HG03558 (cell line): ENCODE data around the gene RBM12.

Source experiments
- ATAC-seq: cut with Tn5 transposase; IDR thresholded peaks from one replicate; pipeline ENCODE4 v1.9.1; 2021; ENCODE audit warnings: moderate number of reproducible peaks; ENCODE audit not compliant: unreplicated experiment; ENCODE audit errors: extremely low read depth

Gene RBM12

DNA sequence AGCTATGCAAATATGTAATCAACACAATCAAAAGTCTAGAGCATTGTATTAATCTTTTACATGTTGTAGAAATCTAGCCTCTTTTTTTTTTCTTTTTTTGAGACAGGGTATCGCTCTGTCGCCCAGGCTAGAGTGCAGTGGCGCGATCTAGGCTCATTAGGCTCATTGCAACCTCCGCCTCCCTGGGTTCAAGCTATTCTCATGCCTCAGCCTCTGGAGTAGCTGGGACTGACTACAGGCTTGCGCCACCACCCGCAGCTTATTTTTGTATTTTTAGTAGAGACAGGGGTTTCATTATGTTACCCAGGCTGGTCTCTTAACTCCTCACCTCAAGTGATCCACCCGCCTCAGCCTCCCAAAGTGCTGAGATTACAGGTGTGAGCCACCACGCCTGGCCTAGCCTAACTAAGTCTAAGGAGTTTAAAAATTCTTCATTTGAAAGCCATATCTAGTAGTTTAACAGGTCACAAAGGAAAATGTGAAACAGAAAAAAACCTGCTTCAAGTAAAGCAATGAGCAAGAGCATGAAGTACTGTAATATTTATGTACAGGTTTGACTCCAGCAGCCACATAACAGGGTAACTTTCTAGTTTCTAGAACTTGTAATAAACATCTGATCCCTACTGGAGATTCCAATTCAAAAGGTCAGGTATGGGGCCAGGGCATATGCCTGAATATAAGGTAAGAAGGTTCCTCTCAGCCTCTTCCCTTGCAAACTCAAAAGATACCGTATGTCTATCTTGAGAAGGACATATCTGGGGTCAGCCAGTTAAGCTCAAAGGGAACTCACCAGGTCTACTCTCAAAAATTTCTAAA is 4.4 kb downstream of the RBM12 start:
- ATAC-seq = no peak

DNA sequence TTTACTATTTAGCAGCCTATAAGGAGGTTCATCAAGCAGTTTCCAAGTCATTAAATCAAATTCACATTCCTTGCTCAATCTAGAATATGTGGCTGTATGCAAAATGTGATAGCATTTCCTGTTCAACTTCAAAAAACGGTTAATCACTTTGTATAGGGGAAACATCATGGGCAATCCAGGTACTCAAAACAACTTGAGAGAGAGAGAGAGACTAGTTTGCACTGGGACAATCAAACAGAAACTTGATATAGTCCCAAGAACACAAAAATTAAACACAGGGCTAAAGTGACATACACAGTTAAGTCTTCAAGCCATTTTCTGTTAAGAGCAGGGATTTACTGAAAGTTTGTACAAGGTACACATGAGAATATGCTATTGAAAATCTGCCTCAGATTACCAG is 7.4 kb downstream of the RBM12 start:
- no peak for ATAC-seq

DNA sequence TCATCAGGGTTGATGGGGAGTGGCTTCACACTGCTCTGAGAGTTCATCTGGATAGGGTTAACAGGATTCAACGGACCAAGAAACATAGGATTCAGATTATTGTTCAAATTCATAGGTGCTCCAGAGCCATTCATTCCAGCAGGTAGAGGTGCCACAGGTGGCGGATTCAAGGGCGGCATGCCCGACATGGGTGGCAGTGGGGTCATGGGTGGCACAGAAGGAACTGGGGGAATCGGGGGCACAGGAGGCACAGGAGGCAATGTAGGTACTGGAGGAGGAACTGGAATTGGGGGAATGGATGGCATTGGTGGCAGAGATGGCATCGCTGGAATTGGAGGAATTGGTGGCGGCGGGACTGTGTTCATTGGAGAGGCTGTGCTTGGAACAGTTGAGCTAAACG is 10.3 kb downstream of the RBM12 start:
- no peak for ATAC-seq

DNA sequence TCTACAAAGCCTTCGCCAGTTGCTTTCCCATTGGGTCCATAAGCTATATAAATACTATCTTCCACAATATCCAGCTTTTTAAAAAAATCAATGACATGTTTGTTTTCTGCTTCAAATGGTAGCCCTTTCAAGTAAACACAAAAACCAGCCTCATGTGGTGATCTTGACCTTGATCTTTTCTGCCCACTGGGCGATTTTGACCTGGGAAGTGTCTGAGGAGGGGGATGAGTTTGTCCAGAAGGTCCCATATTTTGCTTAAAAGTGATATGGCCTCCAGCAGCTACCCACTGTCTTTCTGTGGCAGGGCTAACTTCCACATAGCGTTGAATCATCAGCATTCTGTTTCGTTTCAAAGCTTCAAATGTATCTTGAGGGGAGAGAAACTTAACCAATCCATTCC is 10.8 kb downstream of the RBM12 start:
- ATAC-seq = no peak

DNA sequence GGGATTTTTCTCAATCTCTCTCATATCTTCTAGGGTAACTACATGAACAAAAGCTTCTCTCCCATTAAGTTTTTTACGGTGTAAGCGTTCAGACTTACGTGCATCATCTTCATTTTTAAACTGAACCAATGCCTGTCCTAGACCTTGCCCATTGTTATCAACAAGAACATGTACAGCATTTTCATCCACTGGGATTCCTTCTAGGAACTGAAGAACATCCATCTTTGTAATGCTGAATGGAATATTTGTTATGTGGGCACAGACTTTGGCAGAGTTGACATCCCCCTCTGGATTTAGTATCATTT is 11.3 kb downstream of the RBM12 start:
- ATAC-seq = no peak

DNA sequence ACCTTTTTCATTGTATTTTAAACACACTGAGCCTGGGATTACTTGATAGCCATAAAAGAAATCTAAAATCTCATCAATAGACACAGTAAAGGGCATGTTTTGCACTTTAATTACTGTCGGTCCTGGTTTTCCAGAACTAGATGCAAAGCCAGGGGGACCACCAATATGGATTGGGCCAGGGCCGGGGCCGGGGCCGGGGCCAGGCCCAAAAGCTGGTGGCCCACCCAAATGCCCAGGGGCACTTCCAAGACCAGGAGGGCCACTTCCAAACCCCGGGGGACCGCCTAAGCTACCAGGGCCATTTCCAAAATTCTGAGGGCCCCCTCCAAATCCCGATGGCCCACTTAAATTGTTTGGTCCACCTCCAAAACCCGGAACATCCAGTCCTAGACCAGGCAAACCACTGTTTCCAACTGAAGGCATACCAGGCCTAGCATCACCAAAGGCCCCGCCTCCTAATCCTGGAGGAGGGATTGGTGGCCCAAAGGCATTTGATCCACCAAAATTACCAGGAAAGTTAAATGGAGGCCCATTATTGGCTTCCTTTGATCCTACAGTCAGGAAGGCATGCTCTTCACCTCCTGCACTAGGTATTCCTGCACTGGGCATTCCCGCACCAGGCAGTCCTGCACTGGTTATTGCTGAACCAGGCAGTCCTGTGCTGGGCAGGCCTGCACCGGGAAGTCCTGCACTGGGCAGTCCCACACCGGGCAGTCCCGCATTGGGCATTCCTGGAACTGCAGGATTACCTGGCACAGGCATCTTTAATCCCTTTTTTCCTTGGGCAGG is 11.9 kb downstream of the RBM12 start:
- no peak for ATAC-seq

DNA sequence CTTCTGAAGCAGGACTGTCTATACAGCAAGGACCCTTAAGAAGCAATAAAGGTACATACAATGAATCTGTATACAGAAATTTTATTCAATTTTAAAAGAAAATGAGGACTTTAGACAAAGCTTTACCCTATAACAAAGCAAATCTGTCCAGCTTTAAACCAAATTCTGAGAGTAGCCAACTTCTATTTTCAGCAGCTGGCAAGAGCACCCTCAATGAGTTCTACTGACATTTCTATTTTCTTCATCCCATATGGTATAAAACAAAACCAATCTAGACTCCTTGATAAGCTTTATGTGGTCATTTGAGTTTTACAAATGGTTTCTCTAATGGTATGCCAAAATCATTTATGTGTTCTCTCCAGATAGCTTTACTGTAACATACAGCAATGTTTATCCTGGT is 12.7 kb downstream of the RBM12 start:
- no peak for ATAC-seq

DNA sequence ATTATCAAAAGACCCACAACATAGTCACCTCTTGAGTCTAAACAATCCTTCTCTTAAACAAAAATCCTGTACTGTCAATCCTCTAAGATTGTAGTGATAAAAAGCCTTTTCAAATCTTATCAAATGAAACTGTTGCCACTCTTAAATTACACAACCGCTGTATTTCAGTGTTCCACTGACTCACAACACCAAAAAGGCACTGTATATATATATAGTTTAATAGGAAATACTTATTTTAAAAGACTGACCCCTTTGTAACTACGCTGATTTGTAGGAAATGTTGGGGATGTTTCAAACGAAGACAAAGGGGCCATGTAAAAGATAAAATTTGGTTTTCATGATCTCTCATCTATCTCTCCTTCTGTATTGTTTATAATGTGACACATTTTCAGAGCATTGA is 14.1 kb downstream of the RBM12 start:
- ATAC-seq = no peak

DNA sequence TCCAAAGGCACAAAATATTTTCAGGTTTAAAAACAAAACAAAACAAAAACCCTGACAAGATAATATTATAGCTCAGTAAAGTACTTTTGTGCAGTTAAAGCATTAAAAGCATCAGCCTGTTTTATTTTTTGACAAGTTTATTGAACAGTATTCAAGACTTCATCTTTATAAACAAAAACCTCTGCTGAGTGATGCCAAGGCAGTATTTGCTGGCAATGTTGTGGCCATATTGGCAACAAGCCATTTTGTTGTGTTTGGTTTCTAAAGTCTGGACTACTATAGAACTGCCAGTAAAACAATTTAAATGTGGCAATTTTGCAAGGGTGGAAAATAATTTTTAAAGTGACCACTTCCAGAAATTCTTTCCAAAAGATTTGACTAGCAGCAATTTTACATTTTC is 15.9 kb downstream of the RBM12 start:
- ATAC-seq = no peak

DNA sequence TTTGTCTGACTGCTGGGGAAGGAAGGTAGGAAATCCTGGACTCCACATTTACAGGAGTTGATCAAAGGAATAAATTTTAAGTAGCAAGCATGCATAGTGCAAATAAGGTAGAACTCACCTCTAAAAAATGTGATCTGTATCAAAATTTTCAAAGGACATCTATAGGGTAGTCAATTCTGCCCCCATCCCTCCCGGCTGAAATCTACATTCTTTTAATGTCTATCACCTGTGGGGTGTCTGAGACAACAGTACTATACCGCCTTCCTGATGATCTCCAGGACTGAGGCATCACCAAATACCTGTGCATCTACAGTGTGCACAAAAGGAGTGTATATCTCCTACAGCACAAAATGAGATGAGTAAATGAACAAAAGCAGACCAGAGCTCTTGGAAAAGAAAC is 19.9 kb downstream of the RBM12 start:
- ATAC-seq = no peak

DNA sequence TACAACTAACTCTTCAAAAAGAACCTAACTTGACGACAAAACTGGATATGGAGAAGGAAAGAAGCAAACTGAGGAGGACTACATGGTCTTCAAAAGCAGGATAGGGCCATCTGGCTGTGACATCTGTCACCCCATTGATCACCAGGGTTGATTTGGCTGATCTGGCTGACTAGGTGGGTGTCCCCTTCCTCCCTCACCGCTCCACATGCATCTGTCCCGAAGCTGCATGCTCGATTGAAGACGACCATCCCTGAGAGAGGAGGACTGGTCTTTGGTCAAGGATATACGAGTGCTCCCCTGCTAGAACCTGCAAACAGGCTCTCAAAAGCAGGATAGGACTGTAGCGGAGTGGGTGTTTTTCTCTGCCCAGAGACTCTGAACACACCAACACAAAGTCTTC is 21.7 kb downstream of the RBM12 start:
- no peak for ATAC-seq

DNA sequence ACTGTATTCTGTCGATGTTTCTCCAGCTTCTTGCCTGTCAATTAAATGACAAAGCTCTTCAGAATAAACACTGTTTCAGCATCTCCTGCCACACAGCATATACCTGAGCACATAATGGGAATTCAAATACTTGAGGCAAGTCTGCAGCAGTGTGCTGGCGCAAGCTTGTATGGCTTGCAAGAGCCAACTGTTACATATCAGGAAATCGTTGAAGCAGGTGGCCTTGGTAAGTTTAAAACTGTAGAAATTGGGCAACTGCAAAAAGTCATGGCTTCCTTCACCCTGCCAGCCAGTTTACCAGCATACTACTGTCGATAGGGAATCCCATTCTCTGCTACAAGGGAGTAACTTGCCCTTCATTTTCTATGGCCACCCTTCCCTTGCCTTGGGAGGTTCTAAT is 23.0 kb downstream of the RBM12 start:
- ATAC-seq = no peak

DNA sequence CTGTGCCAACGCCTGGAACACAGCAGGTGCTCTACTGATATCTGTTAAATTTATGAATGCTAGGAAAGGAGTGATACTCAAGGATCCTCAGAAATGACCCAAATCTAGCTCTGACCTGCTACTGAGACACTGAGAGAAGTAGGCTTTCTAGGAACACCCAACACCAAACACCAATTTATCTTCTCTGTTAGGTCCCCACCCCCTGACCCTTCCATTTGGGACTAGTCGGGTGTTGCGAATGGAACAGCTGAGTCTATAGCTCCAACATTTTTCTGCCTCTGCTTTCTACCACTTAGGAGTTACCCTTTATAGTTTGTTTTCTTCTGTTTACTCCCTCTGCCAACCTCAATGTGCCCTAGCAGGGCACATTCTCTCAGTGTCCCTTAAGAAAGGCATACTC is 24.0 kb downstream of the RBM12 start:
- no peak for ATAC-seq

DNA sequence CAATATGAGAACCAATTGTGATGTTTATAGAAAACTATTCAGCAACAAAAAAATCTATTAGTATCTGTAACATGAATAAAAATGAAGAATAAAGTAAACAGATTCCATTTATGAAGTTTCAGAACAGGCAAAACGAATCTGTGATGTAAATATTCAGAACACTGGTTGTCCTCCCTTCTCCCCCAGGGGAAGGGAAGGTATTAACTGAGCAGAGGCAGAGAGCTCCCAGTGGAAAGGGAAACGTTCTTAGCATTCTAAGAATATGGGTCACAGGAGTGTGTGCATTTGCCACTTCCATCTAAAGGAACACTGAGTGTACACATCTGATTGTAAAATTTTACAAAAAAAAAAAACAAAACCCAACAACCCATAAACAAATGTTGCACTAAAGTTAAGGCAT is 25.9 kb downstream of the RBM12 start:
- no peak for ATAC-seq

DNA sequence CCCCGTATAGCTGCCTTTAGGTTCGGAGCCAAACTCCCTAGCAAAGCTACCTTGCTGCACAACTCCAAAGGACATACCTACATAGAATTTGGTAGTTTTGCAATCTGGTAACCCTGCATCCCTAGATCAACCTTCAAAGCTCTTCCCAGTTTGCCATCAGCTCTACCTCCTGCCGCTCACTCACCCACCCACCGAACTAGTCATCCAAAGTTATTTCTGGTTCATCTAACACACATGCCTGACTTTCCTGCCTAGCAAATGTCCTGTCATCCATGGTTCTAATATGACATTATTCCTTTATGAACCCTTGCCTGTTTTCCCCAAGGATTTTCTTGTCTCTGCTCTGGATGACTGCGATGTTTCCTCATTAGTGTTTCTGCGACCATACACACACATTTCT is 27.4 kb downstream of the RBM12 start:
- ATAC-seq = no peak

DNA sequence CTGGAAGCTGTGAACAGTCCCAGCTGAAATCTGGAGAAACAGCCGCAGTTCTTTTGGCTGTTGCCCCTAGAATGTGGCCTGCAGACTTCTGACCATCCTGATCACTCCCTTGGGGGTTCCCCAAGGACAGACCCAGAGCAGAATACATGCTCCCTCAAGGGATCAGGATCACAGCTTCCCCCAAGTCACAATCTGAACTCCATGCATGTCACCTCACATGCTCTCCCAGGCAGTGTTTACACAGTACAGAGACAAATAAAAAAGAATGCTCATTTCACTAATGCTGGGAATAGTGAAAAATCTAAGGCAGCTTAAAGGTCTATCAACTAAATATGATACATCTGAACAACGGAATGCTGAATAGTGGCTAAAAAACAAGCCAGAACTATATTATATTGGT is 28.6 kb downstream of the RBM12 start:
- ATAC-seq = no peak

DNA sequence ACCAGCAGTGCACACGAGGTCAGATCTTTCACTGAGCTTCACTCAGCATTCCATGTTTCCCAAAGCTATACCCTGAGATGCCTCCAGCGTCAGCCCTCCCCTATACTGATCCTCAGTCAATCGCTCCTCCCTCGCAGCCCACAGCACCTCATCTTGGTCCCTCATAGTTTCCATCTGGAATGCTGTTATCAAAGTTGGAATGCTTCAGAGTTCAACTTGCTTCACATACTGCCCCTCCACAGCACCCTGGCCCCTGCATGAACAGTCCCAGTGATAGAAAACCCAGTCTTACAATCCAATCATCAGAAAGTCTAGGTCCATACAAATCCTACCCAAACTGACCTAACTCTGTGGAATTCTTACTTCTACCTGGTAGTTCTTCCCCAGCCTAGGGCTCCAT is 29.0 kb downstream of the RBM12 start:
- ATAC-seq = no peak

DNA sequence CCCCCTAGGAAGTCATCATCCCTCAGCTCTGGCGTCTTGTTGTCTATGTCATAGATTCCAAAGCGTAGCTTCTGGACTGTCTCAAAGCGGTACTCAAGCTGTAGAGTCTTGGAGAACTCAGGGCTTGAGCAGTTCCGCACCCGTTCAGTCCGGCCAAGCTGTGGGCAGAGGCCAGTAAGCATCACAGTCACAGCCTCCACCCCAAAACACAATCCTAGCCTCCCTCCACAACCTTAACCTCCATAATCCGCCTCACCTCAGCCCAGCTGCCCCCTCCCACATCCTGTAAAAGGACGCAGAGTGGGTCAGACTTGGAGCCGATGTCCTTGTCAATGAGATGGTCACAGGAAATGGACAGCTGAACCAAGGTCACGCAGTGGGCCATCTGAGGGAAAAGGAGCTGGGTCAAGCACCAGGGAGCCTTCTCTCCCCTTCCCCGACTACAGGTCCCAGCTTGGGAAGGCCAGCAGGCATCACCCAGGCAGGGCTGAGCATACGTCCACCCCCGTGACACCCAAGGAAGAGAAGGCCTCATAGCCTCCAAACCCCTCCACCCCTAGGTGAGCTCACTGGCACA is 32.1 kb downstream of the RBM12 start:
- ATAC-seq = no peak

DNA sequence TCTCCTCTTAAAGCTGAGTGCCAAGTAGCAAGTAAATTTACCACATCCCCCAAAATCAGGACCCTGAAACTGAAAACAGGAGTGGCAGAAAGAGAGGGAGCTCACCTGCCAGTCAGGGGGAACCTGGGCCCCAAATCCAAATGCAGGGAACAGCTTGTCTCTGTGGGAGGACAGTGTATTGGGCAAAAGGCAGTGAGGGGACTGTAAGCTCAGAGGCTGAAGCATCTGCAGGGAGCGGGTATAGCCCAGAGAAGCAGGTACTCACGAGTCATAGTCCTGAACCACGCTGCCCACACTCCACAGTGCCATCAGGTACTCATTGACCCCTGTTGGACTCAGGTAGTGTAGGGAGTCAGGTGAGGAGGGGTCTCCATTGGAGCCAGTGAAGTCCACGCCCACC is 34.1 kb downstream of the RBM12 start:
- no peak for ATAC-seq

DNA sequence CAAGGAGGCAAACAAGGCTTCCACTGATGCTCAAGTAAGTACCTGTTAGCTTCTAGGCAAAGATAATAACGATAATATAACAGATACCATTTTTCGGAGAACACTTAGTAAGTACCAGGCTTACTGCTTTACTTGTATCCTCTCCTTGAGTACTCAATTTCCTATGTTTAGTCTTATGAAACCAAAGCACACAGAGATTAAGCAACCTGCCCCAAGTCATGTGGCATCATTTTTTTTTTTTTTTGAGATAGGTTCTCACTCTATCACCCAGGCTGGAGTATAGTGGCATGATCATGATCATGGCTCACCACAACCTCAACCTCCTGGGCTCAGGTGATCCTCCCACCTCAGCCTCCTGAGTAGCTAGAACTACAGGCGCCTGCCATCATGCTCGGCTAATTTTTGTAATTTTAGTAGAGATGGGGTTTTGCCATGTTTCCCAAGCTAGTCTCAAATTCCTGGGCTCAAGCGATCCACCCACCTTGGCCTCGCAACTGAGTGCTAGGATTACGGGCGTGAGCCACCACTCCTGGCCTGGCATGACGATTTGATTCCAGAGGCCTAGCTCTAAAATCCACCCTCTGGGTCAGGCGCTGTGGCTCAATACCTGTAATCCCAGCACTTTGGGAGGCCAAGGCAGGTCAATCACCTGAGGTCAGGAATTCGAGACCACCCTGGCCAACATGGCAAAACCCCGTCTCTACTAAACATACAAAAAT is 35.1 kb downstream of the RBM12 start:
- no peak for ATAC-seq

DNA sequence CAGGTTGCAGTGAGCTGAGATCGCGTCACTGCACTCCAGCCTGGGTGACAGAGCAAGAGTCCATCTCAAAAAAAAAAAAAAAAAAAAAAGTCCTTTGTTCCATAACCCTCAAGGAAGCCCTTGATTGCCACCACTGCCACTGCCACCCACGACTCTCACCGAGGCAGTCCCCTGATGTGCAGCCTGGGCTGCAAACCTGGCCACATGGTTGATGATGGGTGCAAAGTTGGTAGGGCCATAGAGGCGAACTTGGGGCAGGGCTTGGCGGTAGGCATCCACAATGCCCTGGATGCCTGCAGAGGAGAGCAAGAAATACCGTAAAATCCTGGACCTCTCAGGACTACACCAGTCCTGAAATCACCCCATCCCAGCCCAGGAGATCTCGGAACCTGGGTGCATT is 37.6 kb downstream of the RBM12 start:
- no peak for ATAC-seq
